ENCODE results near the gene CISTR.

Gene CISTR

DNA sequence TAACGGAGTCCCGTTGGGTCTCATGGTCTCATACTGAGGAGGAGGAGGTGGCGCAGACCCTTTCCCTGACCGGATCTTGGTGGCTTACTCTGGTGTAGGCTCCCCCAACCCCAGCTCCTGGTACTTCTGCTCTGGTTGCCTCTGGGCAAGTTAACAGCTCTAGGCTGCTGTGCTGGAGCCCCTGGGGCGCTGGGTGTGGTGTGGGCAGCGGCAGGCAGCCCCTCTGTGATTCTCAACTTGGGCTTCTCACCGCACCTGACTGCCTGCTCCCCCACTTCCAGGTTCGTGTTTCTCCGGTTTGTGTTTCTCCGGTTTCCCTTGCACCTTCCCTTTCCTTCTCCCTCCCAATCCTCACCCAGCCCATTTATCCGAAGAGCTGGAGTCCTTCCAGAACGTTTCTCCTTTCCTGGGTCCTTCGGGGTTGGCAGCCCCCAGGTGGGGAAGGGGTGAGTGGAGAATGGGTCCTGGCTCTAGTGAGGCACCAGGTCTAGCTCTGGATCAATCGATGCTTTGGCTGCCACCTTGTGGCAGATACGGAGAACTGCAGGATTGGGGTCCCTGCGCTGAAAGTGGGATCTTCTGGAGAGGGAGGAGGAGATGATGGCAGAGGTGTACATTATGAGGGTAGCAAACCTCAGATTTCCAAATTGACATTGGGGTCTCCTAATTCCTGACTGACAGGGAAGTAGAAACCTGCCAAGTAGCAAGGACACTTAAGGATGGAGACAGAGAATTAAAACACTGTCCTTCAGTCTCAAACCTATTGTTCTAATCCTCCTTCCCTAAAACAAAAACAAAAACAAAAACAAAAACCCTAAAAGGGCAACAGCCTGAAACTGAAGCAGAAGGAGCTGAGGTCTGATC, 8.3 kb downstream of the CISTR start:
- no peak for DNase-seq (ENCODE audit: low read depth)

DNA sequence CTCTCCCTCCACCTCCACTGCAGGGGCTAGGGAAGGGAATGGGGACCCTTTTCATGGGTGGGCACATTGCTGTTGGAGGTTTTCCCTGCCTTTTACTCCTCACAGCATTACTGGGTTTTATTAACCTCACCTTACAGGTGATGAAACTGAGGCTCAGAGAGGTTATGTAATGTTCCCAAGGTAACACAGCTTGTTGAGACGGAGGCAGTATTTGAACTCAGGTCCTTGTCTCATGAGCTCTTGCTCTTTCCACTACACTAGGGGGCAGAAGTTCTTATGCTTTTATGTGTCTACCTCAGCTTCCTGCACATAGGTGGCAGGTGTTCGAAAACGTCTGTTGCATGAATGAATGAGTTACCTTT, 11.7 kb downstream of the CISTR start:
- no peak for DNase-seq (ENCODE audit: low read depth)

DNA sequence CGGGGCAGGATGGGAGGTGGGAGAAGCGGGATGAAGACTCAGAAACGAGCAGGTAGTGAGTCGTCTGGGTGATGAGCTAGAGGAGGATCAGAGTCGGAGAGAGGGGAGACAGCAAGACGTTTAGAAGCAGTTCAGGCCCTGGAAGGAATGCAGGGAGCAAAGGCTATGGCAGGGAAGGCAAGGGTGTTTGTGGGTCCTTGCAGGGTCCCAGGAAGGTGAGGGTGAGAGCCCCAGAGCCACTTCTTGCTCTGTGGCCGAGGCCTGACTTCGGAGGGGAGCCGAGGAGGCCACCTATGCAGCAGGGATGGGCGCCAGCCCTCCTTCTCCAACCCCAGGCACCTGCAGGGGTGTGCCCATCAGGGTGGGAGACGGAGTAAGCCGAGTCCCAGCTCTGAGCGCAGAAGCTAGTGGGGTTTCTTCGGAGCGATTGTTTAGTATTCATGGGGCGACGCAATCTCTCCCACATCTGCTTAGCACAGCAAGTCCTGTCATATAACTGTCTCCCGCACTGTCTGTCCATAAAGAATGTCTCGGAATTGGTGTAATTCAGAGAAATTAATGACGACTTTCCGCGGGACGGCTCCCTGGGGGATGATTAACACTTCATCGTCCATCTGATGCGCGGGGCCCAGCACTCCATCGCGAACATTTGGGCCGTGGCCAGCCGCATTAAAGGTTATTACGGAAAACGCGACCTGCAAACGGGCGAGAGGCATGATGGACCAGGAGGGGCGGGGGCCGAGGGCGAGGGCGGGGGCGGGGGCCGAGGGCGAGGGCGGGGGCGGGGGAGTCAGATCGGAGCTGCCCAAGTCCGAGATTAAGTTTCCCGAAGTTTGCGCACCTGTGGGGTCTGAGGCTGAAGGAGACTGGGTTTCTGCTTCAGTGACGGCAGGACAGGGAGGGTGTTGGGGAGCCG, 12.3 kb downstream of the CISTR start:
- no peak for DNase-seq (ENCODE audit: low read depth)

DNA sequence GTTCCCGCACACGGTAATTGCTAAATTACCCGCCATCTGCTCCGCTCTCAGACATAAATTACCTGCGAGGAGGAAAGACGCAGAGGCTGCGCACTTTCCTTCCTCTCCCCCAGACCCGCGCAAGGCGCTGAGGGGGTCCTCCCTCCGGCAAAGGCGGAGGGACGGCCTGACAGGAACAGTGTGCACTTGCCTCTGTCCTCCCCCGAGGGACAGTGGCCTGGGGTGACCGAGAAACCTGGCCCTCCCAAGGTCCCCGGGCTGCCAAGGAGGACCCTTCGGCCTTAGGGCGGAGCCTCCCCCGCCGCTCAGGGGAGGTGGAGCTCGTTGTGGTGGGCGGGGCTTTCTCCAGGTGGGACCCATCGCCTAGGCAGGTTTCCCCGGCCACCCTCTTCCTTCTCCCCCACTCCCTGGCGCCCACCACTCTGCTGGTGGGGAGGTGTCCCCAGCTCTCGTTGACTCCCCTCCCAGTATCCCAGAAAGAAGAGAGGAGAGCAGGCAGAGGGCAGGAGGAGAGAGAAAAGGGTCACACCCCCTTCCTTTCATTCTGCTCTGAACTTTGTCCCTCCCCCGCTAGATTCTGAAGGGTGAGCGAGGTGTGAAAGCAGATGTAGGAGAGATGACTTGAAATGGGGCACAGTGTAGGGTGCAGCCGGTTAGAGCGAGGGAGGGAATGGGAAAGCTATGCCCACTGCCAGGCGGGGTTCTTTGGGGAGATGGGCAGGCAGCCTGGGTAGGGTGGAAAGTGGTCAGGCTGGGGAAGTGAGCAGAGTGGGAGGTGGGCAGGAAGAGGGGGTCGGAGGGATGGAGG, 13.2 kb downstream of the CISTR start:
- no peak for DNase-seq (ENCODE audit: low read depth)

DNA sequence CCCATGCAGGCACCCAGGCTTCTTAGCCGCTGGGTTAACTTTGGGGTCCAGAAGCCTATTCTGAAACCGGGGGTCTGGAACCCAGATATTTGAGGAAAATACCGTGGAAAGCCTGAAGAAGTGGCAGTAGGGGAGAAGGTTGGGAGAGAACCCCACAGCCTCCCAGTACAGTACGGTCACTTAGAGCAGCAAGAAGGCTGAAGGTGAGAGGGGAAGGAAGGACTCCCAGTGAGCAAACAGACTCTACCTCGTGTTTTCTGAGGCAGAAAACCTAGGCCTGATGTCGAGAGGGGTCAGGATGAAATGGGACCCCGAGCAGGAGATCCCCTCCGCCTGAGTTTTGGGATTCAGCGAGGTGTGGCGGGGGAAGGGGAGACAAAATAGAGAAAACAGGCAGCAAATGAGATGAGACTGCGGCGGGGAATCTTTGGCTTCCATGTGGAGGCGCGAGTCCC, 13.8 kb downstream of the CISTR start:
- no peak for DNase-seq (ENCODE audit: low read depth)

DNA sequence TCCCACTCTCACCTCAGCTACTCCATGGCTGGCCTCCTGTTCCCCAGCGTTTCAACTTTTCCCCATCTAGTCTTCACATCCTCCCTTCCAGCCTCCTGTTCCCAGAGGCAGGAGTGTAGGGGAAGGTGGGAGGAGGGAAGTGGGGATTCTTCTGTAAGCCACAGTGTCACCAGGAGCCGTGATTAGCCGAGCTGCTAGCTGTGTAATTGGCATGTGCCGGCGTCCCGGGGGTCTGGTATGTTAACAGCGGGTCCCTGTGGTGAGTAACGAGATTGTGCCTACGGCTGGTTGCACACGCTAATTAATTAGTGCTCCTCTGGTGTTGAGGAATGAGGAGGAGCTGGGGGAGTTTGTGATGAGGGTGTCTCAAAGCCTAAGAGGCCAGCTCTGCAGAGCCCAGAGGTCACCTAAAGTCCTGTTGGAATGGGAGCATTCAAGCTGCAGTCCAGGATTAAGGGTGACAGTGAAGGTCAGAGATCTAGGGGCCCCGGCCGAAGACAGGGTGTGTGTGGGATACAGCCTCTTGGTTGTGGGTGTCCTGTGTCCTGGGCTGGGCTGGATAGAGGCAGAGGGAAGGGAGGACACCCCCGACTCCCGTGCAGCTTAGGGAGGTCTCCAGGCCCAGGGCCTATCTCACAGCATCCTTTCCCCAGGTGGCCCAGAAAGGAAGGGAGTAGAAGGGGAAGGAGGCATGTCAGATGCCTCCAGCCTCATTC, 14.5 kb downstream of the CISTR start:
- no peak for DNase-seq (ENCODE audit: low read depth)

GRCh38 chr12:53736592-53736991, 15.2 kb downstream of the CISTR start:
- no peak for DNase-seq (ENCODE audit: low read depth)

- no peak for DNase-seq (ENCODE audit: low read depth)
Observed at GRCh38 chr12:53735556-53735955, 16.2 kb downstream of the CISTR start.

DNA sequence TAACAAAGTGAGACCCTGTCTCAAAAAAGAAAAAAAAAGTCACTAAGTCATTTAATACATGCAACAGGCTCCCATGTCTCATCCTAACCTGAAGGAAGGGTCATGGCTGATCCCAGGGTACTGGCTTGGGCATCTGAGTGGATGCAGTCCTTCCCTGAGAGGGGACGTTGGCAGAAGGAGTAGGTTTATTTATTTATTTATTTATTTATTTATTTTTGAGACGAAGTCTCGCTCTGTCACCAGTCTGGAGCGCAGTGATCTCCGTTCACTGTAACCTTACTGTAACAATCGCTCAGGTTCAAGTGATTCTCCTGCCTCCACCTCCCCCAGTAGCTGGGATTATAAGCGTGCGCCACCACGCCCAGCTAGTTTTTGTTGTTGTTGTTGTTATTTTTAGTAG, 17.4 kb downstream of the CISTR start:
- DNase-seq (ENCODE audit: low read depth), result no peak

GRCh38 chr12:53733807-53734200, 18.0 kb downstream of the CISTR start:
- no peak for DNase-seq (ENCODE audit: low read depth)

DNA sequence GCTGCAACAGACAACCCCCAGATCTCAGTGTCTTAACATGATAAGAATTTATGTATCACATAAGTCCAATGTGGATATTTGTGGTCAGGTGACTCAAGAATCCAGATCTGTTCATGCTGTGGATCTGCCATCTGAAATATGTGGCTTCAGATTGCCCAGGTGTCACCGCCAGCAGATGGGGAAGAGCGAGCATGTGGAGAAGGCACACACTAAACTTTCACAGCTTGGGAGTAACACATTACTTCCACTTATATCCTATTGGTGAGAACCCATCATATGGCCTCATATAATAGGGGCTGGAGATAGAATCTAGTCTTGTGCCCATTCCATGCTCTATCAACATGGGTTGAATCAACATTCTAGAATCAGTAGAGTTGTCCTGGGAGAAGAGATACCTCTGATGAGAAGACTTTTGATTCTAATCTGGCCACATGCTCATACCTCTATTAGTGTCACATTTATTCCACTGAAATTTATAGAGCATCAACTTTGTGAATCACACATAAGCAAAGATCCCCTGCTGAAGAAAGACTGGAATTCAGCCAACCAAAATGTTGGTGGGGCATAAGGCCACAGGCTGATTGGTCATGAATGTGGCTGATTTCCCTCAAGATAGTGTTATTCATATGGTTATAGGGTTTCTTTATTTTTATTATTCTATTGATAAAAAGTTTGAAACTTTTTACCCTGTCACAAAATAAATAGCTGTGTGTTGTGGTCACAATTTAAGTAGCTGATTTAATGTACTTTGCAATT, 18.6 kb downstream of the CISTR start:
- no peak for DNase-seq (ENCODE audit: low read depth)

GRCh38 chr12:53729644-53730043, 22.1 kb downstream of the CISTR start:
- DNase-seq (ENCODE audit: low read depth), result no peak

GRCh38 chr12:53728206-53728605, 23.6 kb downstream of the CISTR start:
- DNase-seq (ENCODE audit: low read depth), result no peak

GRCh38 chr12:53727310-53728041, 24.3 kb downstream of the CISTR start, which contains the start of gene CALCOCO1:
CALCOCO1 (minus strand) TSS chr12:53727452; CDS start chr12:53725242, 2,210 bp downstream.
- DNase-seq (ENCODE audit: low read depth), result peak; percentile 91

DNA sequence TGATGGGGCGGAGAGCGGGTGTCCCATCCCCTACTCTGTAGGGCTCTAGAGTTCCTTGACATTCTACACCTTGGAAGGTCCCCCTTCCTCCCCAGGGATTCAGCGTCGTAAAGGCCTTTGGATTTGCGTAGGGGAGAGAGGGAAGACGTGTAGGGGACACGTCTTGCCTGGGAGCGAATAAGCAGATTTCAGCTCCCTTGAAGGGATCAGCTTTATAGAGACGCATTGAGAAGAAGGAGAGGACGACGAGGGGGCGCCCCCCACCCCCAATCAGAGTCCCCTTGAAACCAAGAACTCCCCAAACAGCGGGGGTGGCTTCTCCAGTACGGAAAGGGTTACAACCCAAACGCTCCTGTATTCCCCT, 24.9 kb downstream of the CISTR start:
- DNase-seq (ENCODE audit: low read depth), result no peak

GRCh38 chr12:53726341-53726740, 25.4 kb downstream of the CISTR start:
- DNase-seq (ENCODE audit: low read depth), result no peak

- no peak for DNase-seq (ENCODE audit: low read depth)
Observed at GRCh38 chr12:53725824-53726223, 26.0 kb downstream of the CISTR start.

GRCh38 chr12:53722450-53723041, 29.2 kb downstream of the CISTR start:
- DNase-seq (ENCODE audit: low read depth), result no peak

- no peak for DNase-seq (ENCODE audit: low read depth)
Observed at GRCh38 chr12:53720946-53721345, 30.8 kb downstream of the CISTR start.

DNA sequence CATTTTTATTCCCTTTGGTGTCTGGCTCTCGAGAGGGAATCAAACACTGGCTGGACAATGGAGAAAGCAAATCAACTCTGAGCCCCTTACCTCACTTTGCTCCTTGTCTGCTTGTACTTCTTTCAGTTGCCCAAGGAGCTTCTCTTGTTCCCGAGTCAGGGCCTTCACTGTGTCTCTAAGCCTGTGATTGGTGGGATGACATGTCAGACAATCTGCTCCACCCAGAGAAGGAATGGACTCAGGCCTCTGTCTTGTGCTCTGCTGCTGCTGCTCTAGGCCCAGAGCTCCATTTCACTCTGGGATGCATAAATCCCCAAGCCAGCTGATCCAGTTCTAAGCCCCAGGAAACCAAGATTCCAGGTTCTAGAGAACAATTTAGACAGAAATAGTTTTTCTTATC, 32.1 kb downstream of the CISTR start:
- no peak for DNase-seq (ENCODE audit: low read depth)

Measured in GM04503 (cell line).